Caco-2 (cell line): ENCODE measurements around the gene ZNF142. TPM values are rescaled to one million over a fixed set of nuclear protein-coding genes. Genes with fewer than 3 reads are reported as not detected.

Experiments used
- BruUV-seq: library from RNA; stranded (reverse); fragments of 400-500 nt; replicated peaks from 2 replicates; lab custom pipeline; 2021; lab: Mats Ljungman, UMichigan
- CTCF ChIA-PET: fragments of 300-600 bp; sonication (Branson Sonifier 250); formaldehyde crosslinking; loops from one replicate; lab custom pipeline; 2022; ENCODE audit warnings: antibody characterized with exemption; lab: Charles Lee
- POLR2A ChIA-PET: fragments of 300-600 bp; sonication (Branson Sonifier 250); formaldehyde crosslinking; loops from one replicate; lab custom pipeline; 2022; ENCODE audit warnings: antibody characterized with exemption; lab: Charles Lee
- DNase-seq, 2 experiments: peaks; one replicate each; pipeline versions ENCODE4 v3.0.0 to v3.0.0-alpha.2; 2020 to 2022
- H3K27me3 ChIP-seq: replicated peaks from 2 replicates; pipeline ENCODE4 v1.6.0; 2011; ENCODE audit warnings: low read length; ENCODE audit not compliant: control insufficient read depth, insufficient read depth
- H3K36me3 ChIP-seq: 2 replicates; pipeline ENCODE4 v1.5.1; 2011; ENCODE audit warnings: low read length; ENCODE audit not compliant: control insufficient read depth, insufficient read depth
- H3K4me1 ChIP-seq: fragments of 250-450 bp; sonication (Bioruptor Pico); 2 replicates; pipeline ENCODE4 v1.5.1; 2020; ENCODE audit warnings: mild to moderate bottlenecking
- H3K4me3 ChIP-seq: 2 replicates; pipeline ENCODE4 v1.5.1; 2011; ENCODE audit warnings: low read depth, mild to moderate bottlenecking, control low read depth, low read length
- H3K9me3 ChIP-seq: fragments of 250-450 bp; sonication (Bioruptor Pico); 2 replicates; pipeline ENCODE4 v1.5.1; 2020; ENCODE audit warnings: mild to moderate bottlenecking, moderate library complexity
- H3K27ac Mint-ChIP-seq: one replicate; pipeline ENCODE4 v1.8.0; 2022; ENCODE audit warnings: mixed read lengths; ENCODE audit not compliant: unreplicated experiment
- H3K27me3 Mint-ChIP-seq: one replicate; pipeline ENCODE4 v1.8.0; 2022; ENCODE audit warnings: mixed read lengths; ENCODE audit not compliant: insufficient read depth, unreplicated experiment
- H3K36me3 Mint-ChIP-seq: one replicate; pipeline ENCODE4 v1.8.0; 2022; ENCODE audit warnings: mild to moderate bottlenecking, mixed read lengths; ENCODE audit not compliant: insufficient read depth, unreplicated experiment
- H3K4me1 Mint-ChIP-seq: one replicate; pipeline ENCODE4 v1.8.0; 2022; ENCODE audit warnings: low read depth, mixed read lengths; ENCODE audit not compliant: unreplicated experiment
- H3K4me3 Mint-ChIP-seq: one replicate; pipeline ENCODE4 v1.8.0; 2022; ENCODE audit warnings: mild to moderate bottlenecking, moderate library complexity, mixed read lengths; ENCODE audit not compliant: unreplicated experiment
- H3K9me3 Mint-ChIP-seq: one replicate; pipeline ENCODE4 v1.8.0; 2022; ENCODE audit warnings: mixed read lengths; ENCODE audit not compliant: unreplicated experiment
- intact Hi-C: fragments of 100-400 bp; cut with micrococcal nuclease; formaldehyde crosslinking; loops from one replicate; pipeline ENCODE4 v1.10.0; 2022; ENCODE audit not compliant: unreplicated experiment
- total RNA-seq: library from RNA; stranded (reverse); gene quantifications from 2 replicates; pipeline ENCODE4 v1.2.3, GENCODE V29; 2022
- TF ChIP-seq, protein P1 (sequence below), 2 experiments: fragments of 200-600 bp in 1 of 2; IDR thresholded peaks; 1 replicate in 1 of 2; 2 replicates in 1 of 2; pipeline versions ENCODE4 v1.5.1 to v1.8.0; 2011 to 2022; ENCODE audit warnings: antibody characterized with exemption in 1 of 2, control low read depth in 1 of 2, inconsistent platforms in 1 of 2, low read depth in 1 of 2, low read length in 1 of 2, mild to moderate bottlenecking in 1 of 2, moderate library complexity in 1 of 2; ENCODE audit not compliant: insufficient read depth in 1 of 2, severe bottlenecking in 1 of 2, unreplicated experiment in 1 of 2

Gene ZNF142
- total RNA-seq, 1 experiment from 2014 or later, result 37.0 TPM

DNA sequence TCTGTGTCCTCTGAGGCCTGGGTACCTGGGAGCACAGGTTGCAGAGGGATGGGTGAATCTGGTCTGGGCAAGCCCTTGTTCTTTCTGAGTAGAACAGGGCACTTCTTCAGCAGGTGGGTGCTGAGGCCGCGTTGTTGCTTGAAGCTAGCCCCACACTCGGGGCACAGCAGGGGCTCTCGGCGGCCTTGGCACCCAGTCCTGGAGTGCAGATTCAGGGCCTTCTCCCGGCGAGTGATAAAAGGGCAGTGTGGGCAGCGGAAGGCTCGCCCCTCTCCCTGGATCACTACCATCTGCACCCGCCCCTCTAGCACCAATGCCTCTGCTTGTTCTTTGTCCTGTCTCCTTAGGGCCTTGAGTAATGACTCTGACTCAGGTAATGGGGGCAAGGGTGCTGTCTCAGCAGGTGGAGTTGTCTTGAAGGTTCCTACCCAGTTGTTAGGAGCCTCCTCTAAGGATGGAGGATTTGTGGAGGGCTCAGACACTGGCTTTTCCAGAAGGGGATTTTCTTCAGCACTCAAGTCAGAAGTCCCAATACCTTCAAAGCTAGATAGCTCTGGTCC lies 15.6 kb downstream of the ZNF142 start:
- BruUV-seq, result TSS peak; percentile 21
- Histone ChIP-seq H3K9me3 (no peaks in the 10 kb centered on the region), H3K4me1 (no peaks in the 10 kb centered on the region), H3K27me3 (no peaks in the 10 kb centered on the region), H3K4me3 (no peak overlapping the region), H3K36me3 (peaks cover 9% of the 10 kb centered on the region)
- TF ChIP-seq, protein P1, sequence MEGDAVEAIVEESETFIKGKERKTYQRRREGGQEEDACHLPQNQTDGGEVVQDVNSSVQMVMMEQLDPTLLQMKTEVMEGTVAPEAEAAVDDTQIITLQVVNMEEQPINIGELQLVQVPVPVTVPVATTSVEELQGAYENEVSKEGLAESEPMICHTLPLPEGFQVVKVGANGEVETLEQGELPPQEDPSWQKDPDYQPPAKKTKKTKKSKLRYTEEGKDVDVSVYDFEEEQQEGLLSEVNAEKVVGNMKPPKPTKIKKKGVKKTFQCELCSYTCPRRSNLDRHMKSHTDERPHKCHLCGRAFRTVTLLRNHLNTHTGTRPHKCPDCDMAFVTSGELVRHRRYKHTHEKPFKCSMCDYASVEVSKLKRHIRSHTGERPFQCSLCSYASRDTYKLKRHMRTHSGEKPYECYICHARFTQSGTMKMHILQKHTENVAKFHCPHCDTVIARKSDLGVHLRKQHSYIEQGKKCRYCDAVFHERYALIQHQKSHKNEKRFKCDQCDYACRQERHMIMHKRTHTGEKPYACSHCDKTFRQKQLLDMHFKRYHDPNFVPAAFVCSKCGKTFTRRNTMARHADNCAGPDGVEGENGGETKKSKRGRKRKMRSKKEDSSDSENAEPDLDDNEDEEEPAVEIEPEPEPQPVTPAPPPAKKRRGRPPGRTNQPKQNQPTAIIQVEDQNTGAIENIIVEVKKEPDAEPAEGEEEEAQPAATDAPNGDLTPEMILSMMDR (IDR thresholded peaks at IDR 0.05; ENCODE audit: insufficient read depth in 1 of 2, low read depth in 1 of 2, low read length in 1 of 2, severe bottlenecking in 1 of 2, unreplicated experiment in 1 of 2), result no peak
- H3K27ac Mint-ChIP-seq, result no peak overlapping the region
- POLR2A ChIA-PET, result no interaction called here
- no peak for DNase-seq
- intact Hi-C loops, result loop anchor here (10.0 kb wide), 1 partner anchor 369 kb away; the partner anchor contains the start of genes AAMP and PNKD
- no peaks in the 10 kb centered on the region for H3K4me1 Mint-ChIP-seq
- no peaks in the 10 kb centered on the region for H3K27me3 Mint-ChIP-seq
- H3K4me3 Mint-ChIP-seq, result no peak overlapping the region
- H3K9me3 Mint-ChIP-seq, result no peaks in the 10 kb centered on the region
- CTCF ChIA-PET, result no interaction called here
- peaks cover 56% of the 10 kb centered on the region for H3K36me3 Mint-ChIP-seq

DNA sequence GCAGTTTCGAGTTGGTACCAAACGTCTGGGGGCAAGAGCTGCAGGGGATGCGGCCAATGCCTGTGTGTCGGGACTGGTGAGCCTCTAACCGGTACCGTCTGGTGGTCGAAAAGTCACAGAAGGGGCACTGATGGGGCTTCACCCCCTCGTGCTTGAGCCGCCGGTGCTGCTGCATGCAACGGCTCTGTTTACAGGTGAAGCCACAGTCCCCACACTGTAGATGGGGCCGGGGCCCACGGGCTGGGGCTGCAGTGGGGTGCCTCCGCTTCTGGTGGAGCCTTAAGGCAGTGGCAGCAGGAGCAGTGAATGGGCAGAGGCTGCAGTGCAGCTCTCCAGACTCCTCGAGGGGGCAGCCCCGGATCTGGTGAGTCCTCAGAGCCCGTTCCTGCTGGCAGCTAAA lies 16.6 kb downstream of the ZNF142 start:
- no peaks in the 10 kb centered on the region for H3K4me1 ChIP-seq
- no peaks in the 10 kb centered on the region for H3K27me3 ChIP-seq
- H3K27ac Mint-ChIP-seq, result no peak overlapping the region
- peaks cover 9% of the 10 kb centered on the region for H3K36me3 ChIP-seq
- CTCF ChIA-PET, result no interaction called here
- no peaks in the 10 kb centered on the region for H3K9me3 ChIP-seq
- no peak overlapping the region for H3K4me3 ChIP-seq
- H3K4me1 Mint-ChIP-seq, result no peaks in the 10 kb centered on the region
- H3K27me3 Mint-ChIP-seq, result no peaks in the 10 kb centered on the region
- intact Hi-C loops, result loop anchor here (10.0 kb wide), 1 partner anchor 368 kb away; the partner anchor contains the start of genes AAMP and PNKD
- H3K9me3 Mint-ChIP-seq, result no peaks in the 10 kb centered on the region
- POLR2A ChIA-PET, result no interaction called here
- no peak overlapping the region for H3K4me3 Mint-ChIP-seq
- peaks cover 52% of the 10 kb centered on the region for H3K36me3 Mint-ChIP-seq
- DNase-seq, result no peak
- BruUV-seq, result no TSS peak
- TF ChIP-seq, protein P1 (IDR thresholded peaks at IDR 0.05; ENCODE audit: insufficient read depth in 1 of 2, low read depth in 1 of 2, low read length in 1 of 2, severe bottlenecking in 1 of 2, unreplicated experiment in 1 of 2), result no peak

DNA sequence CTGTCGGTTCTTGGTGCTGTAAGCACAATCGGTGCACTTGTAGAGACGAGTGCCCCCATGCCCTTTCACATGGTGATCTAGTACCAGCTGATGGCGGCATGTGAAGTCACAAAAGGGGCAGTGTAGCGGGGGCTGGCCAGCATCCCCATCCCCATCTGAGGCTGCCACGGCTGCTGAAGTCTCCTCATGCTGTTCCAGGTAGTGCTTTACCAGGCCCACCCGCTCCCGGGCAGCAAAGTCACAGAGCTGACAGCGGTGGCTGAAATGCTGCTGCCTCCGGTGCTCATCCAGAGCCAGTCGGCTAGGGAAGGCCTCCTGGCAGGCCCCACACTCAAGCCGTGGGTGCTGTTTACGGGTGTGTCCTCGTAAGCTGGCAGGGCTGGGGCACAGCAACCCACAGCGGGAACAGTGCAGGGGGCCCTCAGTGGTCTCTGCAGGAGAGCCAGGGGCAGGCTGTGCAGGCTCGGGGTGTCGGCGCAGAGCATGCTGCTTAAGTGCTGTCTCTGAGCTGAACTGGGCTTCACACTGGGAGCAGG lies 17.2 kb downstream of the ZNF142 start:
- POLR2A ChIA-PET, result no interaction called here

More for the DNA sequence above, 17.2 kb downstream of the ZNF142 start:
- H3K27me3 ChIP-seq, result no peaks in the 10 kb centered on the region
- Mint-ChIP-seq H3K36me3 (peaks cover 51% of the 10 kb centered on the region), H3K4me1 (no peaks in the 10 kb centered on the region), H3K4me3 (no peak overlapping the region), H3K9me3 (no peaks in the 10 kb centered on the region), H3K27me3 (no peaks in the 10 kb centered on the region), H3K27ac (no peak overlapping the region)
- no peaks in the 10 kb centered on the region for H3K4me1 ChIP-seq
- no peaks in the 10 kb centered on the region for H3K9me3 ChIP-seq
- peaks cover 9% of the 10 kb centered on the region for H3K36me3 ChIP-seq
- DNase-seq, result no peak
- TF ChIP-seq, protein P1 (IDR thresholded peaks at IDR 0.05; ENCODE audit: insufficient read depth in 1 of 2, low read depth in 1 of 2, low read length in 1 of 2, severe bottlenecking in 1 of 2, unreplicated experiment in 1 of 2), result no peak
- H3K4me3 ChIP-seq, result no peak overlapping the region
- intact Hi-C loops, result loop anchor here (10.0 kb wide), 1 partner anchor 367 kb away; the partner anchor contains the start of genes AAMP and PNKD
- BruUV-seq, result no TSS peak
- CTCF ChIA-PET, result interaction anchor here (0.8 kb wide), 1 partner anchor 17 kb away, joined by 3 read pairs; the partner anchor contains the start of genes BCS1L and ZNF142
